ENCODE measurements around the gene DHRS7B.
A peak's percentile ranks its signal among the peaks of the same experiment; 100 is the strongest.
"Not testable (repeated sequence)": the region's sequence is repeated elsewhere in the genome, so short reads cannot be mapped to it uniquely, and the experiment has no call there.

The DHRS7B gene

GRCh38 chr17:21124086-21124485 lies 2.7 kb upstream of the DHRS7B start:
- no peak for DNase-seq (ENCODE audit: low read depth, low spot score)
- TF ChIP-seq, protein P1, sequence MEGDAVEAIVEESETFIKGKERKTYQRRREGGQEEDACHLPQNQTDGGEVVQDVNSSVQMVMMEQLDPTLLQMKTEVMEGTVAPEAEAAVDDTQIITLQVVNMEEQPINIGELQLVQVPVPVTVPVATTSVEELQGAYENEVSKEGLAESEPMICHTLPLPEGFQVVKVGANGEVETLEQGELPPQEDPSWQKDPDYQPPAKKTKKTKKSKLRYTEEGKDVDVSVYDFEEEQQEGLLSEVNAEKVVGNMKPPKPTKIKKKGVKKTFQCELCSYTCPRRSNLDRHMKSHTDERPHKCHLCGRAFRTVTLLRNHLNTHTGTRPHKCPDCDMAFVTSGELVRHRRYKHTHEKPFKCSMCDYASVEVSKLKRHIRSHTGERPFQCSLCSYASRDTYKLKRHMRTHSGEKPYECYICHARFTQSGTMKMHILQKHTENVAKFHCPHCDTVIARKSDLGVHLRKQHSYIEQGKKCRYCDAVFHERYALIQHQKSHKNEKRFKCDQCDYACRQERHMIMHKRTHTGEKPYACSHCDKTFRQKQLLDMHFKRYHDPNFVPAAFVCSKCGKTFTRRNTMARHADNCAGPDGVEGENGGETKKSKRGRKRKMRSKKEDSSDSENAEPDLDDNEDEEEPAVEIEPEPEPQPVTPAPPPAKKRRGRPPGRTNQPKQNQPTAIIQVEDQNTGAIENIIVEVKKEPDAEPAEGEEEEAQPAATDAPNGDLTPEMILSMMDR (IDR thresholded peaks at IDR 0.05; ENCODE audit: insufficient read depth, low read length, missing control alignments), result no peak
- POLR2A ChIA-PET, result no interaction called here
- CTCF ChIA-PET, result no interaction called here
- H3K4me3 ChIP-seq (ENCODE audit: low read depth, low read length), result no peak overlapping the region

- CTCF ChIA-PET; POLR2A ChIA-PET; DNase-seq (ENCODE audit: low read depth, low spot score); H3K4me3 ChIP-seq (ENCODE audit: low read depth, low read length): not testable (repeated sequence)
Measured at GRCh38 chr17:21124517-21124916, 2.2 kb upstream of the DHRS7B start.

DNA sequence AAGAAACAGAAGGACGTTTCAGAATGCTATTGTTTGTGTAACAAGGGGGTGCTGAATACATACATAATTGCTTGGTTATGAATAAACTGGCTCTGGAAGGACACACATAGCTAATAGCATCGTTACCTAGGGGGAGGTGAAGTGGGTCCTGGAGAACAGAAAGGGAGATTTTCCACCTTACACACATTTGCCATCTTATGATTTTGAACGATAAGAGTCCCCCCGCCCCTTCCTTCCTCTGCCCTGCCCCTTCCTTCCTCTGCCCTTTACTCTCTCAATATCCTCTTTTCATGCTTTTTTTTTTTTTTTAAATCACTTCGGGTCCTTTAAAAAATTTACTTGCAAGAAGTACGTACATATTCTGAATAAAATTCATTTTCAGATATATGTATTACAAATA lies 902 bp upstream of the DHRS7B start:
- POLR2A ChIA-PET, result interaction anchor here (0.6 kb wide), 1 partner anchor 133 kb away, joined by 3 read pairs; no protein-coding TSS in a partner anchor
- DNase-seq (ENCODE audit: low read depth, low spot score), result no peak
- no peak overlapping the region for H3K4me3 ChIP-seq (ENCODE audit: low read depth, low read length)
- CTCF ChIA-PET, result interaction anchor here (0.8 to 7.2 kb wide), 4 partner anchors 8 to 388 kb away, joined by 3 to 69 read pairs (median 34); no protein-coding TSS in a partner anchor
- TF ChIP-seq, protein P1 (IDR thresholded peaks at IDR 0.05; ENCODE audit: insufficient read depth, low read length, missing control alignments), result no peak

DNA sequence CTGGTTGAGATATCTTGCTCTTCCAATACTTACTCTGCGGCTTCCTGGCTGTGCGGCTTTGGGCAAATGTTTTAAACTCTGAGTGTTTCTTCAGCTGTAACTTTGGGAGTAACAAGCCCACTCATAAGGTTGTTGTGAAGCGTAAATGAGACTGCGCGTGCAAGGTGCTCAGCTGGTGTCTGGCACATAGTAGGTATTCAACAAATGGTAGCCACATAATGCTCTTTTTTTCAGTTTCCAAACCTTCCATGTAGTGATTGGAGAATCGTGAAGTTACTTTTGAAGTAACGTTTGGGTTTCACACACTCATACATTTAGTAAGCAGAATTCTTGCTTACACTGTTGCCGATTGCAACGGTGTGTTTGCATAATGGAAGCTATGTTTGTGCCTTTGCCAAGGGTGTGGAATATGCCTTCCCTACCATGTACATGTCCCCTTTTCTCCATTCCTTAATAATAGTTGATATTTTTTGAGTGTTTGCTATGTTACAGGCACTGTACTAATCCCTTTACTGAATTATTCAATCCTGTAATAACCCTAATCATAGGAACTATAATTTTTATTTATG lies 829 bp downstream of the DHRS7B start:
- ChIA-PET CTCF (interaction anchor here (0.6 to 7.2 kb wide), 20 partner anchors 10 to 385 kb away, joined by 3 to 81 read pairs (median 14); partner anchors contain the start of genes NATD1 and TMEM11), POLR2A (no interaction called here)
- no peak for DNase-seq (ENCODE audit: low read depth, low spot score)
- TF ChIP-seq, protein P1 (IDR thresholded peaks at IDR 0.05; ENCODE audit: insufficient read depth, low read length, missing control alignments), result no peak
- H3K4me3 ChIP-seq (ENCODE audit: low read depth, low read length), result peak overlapping the region; percentile 98

- CTCF ChIA-PET, result interaction anchor here (0.6 to 7.2 kb wide), 51 partner anchors 8 to 402 kb away, joined by 3 to 81 read pairs (median 5); partner anchors contain the start of genes NATD1 and TMEM11
- TF ChIP-seq, protein P1 (IDR thresholded peaks at IDR 0.05; ENCODE audit: insufficient read depth, low read length, missing control alignments), result peak; percentile 47
- DNase-seq (ENCODE audit: low read depth, low spot score), result peak; percentile 28
- POLR2A ChIA-PET, result no interaction called here
- H3K4me3 ChIP-seq (ENCODE audit: low read depth, low read length), result no peak overlapping the region
Measured at GRCh38 chr17:21129023-21129681, 2.4 kb downstream of the DHRS7B start.

DNA sequence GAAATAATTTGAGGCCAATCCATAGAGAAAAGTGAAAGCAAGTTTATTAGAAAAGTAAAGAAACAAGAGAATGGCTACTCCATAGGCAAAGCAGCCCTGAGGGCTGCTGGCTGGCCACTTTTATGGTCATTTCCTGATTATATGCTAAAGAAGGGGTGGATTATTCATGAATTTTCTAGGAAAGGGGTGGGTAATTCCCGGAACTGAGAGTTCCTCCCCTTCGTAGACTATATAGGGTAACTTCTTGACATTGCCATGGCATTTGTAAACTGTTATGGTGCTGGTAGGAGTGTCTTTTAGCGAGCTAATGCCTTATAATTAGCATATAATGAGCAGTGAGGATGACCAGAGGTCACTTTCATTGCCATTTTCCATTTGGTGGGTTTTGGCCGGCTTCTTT lies 4.4 kb downstream of the DHRS7B start:
- TF ChIP-seq, protein P1 (IDR thresholded peaks at IDR 0.05; ENCODE audit: insufficient read depth, low read length, missing control alignments), result no peak
- H3K4me3 ChIP-seq (ENCODE audit: low read depth, low read length), result no peak overlapping the region
- ChIA-PET CTCF (interaction anchor here (0.7 to 7.2 kb wide), 6 partner anchors 10 to 382 kb away, joined by 4 to 81 read pairs (median 50); no protein-coding TSS in a partner anchor), POLR2A (interaction anchor here (0.8 kb wide), 1 partner anchor 82 kb away, joined by 3 read pairs; no protein-coding TSS in a partner anchor)
- DNase-seq (ENCODE audit: low read depth, low spot score), result no peak

Data from AG04449 (cell line).